HG03095 (cell line): ENCODE results near the gene EFNA4.

Experiments
- ATAC-seq: cut with Tn5 transposase; IDR thresholded peaks from one replicate; pipeline ENCODE4 v1.9.1; 2021; ENCODE audit warnings: moderate library complexity; ENCODE audit not compliant: unreplicated experiment

The EFNA4 gene

DNA sequence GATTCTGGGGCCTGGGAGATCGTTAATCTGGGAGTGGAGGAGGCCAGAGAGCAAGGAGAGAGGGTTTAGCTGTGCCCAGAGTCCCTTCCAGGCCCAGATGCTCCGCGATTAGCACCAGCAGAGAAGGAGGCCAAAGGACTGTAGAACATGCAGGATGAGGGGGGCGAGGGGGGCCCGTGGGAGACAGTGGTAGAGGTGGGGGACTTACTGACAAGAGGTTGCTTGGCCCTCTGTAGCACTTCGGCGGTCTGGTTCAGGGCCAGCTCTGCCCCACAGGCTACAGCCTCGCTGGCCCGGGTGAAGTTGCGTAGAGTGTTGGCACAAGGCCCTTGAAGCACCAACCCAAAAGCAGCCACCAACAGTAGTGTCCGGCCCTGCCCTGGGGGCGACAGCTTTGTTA, 30.7 kb upstream of the EFNA4 start:
- no peak for ATAC-seq

DNA sequence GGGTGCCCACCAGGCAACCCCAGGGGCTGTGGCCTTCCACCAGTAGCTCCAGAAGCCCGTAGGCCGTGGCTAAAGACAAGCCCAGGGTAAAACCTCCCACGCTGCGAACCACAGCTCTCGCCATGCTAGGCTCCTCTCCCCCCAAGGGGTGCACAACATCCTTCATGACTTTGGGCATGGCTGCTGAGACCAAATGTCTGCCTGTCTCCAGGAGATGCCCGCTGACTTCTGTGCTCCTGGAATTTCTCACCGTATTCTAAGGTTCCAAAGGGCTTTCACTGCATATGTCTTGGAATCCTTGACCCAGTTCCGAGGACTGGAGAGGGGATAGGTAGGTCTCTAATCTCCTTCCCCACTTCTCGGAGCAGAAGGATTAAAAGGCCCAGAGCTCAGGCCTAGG, 30.0 kb upstream of the EFNA4 start, which contains the start of the genes DCST1 and DCST2:
Gene DCST1 (plus strand): TSS at position 301 of the 400 bp plus-strand sequence. CDS start 213 bp downstream, outside the sequence.
Gene DCST2 (minus strand): TSS at position 258 of the 400 bp plus-strand sequence. CDS start 80 bp downstream, at position 178.
- ATAC-seq = no peak

DNA sequence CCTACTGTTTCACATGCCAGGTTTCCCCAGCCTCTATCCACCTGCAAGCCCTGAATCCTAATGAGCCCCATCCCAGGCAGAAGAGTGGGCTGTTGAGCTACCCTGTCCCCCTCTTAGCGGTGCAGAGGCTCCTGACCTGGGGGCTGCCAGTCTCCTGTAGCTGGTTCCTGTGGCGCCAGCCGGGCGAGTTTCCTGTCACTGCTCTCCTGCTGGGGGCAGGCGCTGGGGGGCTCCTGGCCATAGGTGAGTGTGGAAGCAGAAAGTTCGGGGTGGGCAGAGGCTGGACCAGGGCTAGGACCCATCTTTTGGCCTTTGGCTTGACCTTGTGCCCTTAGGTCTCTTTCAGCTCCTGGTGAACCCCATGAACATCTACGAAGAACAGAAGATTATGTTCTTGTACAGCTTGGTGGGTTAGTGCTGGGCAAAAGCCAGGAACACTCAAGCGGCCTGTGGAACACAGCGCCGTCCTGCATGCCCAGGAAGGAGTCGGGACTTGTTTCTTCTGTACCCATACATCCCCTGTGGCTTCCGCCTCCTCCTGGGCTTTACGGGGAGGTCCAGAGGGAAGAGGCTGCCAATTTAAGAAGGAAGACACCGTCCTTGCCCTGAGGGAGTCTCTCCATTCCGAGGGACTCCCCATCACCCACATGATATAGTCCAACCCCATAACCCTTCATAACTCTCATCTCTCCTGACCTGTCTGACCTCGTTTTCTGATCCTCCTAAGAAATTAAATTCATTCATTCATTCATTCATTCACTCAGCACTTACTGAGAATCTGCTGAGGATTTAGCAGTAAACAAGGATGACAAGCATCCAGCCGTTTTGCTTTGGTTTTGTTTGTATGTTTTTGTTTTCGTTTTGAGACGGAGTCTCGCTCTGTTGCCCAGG, 29.0 kb upstream of the EFNA4 start:
- no peak for ATAC-seq

DNA sequence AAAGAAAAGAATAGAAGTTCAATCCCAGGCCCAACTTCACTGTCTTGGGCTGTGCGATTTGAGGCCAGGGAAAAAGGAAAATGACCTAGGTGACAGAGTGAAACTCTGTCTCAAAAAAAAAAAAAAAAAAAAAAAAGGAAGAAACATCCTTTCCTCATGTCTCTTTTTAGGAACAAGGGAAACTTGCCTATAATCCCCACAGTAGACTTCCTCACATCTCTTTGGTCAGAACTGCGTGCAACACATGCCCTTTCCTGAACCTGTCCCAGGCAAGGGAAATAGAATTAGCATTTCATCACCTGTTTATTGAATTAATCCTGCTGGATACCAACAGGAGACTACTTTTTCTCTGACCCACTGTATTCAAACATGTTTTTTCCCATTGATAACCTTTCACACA, 27.6 kb upstream of the EFNA4 start:
- no peak for ATAC-seq

DNA sequence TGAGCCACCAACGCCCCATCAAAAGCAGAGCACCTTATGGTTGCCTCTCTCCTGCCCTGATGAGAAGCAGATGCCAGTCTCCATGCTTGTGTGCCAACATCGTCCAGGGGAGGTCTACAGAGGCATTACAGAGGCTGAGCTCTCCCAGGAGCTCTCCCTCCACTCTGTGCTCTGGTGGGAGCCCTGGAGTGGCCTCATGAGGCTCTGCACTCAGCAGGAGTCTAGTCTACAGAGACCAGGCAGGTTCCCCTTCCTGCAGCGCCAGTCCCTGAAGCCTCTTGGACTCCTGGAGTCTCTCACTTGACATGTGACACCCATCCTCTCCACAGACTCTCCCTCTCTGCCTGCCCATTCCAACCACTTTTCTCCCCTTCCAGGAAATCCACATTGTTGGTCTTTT, 26.5 kb upstream of the EFNA4 start:
- ATAC-seq = no peak

DNA sequence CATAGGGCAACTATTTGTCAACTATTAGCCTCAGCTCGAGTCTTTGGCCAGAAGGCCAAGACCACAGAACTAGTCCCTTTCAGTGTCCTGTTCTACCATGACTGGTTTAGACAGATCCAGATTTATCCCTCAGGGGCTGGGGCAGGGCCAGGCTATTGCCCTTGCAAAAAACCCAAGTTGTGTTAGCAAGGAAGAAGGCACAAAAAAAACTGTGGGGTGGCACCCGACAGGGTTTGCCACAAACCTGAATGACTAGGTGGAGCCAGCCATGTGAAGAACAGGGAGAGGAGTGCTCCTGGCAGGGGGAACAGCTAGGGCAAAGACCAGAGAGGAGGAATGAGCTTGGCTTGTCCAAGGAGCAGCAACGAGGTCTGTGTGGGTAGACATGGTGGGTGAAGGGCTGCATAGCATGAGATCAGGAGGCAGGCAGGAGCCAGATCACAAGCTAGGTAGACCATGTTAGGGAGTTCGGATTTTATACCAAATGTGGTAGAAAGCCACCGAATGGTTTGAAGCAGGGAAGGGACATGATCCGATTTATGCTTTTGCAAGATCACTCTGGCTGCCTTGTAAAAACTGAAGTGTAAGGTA, 25.6 kb upstream of the EFNA4 start:
- ATAC-seq = no peak

DNA sequence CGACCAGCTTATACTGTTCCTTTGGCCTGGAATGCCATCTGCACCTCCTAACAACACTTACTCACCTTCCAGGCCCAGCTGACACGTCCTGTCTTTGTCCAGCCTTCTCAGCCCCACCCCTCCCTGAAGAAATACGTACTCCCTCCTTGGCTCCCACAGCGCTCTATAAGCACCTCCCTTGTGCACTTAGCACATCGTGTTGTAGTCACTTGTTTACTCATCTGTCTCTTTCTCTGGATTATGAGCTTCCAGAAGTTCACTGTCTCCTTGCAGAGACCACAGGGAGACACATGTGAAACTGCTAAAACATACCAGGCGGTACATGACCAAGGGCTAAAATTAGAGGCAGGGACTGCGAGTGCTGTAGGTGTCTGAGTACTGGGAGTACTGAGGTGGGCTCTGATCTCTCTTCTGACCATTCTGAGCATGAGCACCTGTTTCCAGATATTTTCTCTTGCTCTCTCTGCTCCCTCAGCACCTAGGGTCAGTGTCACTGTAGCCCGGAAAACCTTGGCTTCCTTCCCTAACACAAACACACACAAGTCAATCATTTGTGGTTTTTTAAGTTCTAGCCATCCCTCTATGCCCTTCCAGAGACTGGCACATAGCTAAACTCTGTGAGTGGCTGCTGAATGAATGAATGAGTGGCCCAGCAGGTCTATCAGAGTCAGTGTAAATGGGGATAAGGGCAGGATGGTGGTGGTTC, 24.8 kb upstream of the EFNA4 start:
- no peak for ATAC-seq

DNA sequence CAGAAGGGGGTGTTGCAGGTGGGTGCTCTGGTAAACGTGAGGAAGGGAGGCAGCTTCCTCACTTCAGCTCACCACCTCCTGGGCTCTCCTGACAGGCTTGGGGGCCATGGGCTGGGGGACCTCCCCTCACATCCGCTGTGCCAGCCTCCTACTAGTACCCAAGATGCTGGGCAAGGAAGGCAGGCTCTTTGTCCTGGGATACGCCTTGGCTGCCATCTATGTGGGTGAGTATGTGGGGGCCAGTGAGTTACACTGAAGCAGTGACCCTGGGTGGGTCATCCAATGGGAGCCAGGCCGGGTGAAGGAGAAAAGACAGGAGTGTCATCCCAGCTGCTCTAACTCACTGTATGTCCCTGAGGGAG, 24.3 kb upstream of the EFNA4 start:
- no peak for ATAC-seq

DNA sequence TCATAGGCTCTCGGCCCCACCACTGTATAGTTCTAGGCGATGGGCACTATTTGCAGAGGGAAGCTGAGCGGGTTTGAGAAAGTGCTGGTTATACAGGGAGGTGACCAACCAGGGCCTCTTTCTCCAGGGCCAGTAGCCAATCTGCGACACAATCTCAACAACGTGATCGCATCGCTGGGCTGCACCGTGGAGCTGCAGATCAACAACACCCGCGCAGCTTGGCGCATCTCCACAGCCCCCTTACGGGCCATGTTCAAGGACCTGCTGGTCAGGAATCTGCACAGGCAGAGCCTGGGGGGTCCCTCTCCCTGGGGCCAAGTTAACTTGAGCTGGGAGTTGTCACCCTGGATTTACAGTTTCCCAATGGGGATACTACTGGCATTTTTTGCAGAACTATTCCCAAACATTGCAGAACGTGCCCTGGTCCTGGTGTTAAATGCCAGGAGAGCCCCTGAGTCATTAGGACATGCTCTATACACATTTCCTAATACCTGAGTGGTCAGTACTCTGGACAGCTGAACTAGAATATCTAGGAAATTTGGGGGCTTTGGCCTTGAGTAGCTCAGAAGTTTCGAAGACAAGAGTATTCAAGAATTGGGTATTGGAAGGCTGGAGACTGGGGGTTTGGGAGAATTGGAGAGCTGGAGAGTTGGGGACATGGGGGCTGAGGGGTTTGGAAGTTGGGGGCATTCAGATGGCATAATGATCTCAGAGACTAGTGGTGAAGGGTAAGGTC, 23.0 kb upstream of the EFNA4 start:
- ATAC-seq = no peak

DNA sequence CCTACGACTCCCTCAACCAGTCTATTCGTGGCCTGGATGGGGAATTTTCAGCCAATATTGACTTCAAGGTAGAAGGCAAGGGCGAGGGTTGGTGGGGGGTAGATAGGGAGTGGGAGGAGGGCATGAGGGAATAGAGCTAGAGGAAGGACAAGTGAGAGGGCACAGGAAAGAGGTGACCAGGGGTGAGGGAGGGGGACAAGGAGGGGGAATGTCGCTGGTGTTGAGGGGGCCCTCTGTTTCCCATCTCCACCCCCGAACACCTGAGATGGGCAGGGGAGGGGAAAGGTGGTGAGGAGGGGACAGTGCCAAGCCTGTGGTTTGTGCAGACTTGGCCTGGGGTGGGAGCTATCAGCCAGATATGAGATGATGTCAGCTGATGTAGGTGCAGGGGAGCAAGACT, 20.8 kb upstream of the EFNA4 start:
- no peak for ATAC-seq

DNA sequence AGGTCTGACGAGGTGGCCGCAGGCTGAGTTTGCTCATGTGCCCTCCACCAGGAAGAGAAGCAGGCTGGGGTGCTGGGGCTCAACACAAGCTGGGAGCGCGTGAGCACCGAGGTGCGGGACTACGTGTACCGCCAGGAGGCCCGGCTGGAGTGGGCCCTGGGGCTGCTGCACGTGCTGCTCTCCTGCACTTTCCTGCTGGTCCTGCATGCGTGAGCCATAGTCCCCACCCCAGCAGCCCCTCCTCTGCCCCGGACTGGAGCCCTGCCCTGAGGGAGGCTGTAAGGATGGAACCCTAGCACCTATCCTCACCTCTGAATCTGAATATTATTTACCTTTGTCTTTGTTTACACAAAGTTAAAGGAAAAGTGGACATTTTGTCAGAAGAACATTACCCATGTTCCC, 20.2 kb upstream of the EFNA4 start:
- ATAC-seq = no peak

DNA sequence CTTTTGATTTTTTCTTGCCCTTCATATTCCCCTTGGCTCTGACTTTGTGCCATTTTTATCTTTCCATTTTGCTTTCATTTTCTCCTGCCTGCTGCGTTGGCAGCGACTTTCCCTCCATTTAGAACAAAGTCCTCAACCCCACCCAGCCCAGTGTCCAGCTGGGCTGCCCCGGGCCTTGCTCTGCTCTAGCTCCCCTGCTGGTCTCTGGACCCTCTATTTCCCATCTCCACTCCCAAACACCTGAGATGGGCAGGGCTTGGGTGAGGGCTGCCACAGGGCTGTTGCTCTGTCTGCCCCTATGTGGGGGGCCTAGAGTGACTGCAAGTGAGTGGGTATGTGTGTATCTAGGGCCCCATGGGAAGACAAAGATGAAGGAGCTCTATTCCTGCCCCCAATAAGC, 19.7 kb upstream of the EFNA4 start:
- ATAC-seq = no peak

DNA sequence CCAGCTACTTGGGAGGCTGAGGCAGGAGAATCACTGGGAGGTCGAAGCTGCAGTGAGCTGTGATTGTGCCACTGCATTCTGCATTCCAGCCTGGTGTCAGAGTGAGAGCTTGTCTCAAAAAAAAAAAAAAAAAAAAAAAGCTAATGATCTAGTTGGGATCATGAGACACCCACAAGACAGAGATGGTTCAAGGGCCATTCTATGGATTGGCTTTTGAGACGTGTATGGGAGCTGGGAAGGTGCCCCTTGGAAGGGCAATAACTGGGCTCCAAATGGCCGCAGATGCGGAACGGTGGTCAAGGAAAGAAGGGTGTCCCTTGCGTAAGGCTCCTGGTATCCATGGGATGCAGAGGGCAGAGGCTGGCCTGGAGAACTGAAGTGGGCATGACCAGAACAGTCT, 19.2 kb upstream of the EFNA4 start:
- ATAC-seq = no peak

DNA sequence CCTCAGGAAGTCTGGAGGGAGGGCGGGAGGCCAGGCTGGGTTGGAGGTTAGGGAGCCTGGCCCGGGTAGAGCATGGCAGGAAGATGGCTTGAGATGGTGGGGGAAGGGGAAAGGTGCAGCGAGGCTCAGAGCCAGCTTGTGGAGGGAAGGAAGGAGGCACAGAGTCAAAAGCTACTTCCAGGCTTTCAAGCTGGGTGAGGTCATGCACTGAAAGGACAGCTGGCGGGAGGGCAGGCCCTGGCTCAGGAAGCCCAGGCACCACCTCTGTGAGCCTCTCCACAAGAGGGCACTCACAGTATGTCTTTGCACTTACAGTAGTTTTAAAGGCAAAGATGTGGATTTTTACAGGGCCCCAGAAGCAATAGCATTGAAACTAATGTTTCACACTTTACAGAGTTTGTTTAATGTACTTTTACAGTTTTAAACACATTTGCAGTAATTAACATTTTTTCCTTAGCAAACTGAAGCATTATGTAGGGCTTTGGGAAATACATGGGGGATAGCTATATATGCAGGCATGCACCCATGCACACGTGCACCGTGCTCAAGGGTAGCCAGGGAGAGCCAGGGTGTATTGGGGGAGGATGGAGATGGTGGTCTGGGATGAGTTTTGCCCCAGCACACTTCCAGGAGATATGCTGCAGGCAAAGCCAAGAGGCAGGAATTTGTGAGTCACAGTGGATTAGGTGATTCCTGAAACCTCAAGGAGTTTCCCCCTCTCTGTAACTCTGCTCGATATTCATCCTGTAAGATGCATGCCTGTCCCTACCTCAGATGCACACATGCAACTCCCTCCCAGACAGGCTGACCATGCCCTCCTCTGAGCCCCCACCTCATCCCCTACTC, 18.5 kb upstream of the EFNA4 start:
- ATAC-seq = no peak

DNA sequence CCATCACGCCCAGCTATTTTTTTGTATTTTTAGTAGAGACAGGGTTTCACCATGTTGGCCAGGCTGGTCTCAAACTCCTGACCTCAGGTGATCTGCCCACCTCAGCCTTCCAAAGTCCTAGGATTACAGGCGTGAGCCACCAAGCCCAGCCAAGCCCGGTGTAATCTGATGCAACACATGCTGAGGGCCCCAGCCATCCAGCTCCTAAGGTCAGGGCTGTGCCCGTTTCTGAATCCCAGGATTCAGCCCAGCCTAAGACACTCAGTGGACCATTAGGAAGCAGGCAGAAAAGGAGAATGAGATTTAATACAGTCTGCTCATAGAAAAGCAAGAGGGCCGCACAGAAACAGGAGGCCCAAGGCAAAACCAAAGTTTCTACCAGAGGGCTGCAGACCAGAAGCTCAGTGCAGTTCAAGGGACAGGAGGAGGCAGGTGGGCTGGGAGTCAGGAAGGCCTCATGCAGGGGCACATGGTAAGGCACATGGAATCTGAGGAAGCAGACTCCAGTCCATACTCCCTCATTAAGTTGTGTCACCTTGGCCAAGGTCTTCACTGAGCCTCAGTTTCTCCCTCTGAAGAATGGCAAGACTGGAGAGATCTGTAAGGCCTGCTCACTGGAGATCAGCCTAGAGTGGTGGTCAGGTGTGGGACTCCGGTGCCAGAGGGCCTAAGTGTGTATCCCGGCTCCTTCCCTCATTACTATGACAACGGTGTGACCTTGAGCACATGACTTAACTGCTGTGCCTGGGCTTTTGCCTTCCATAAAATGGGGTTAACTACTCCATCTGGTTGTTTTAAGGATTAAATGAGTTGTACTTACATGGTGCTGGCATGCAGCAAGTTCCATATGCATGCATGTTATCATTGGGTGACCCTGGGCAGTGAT, 14.8 kb upstream of the EFNA4 start:
- ATAC-seq = no peak

DNA sequence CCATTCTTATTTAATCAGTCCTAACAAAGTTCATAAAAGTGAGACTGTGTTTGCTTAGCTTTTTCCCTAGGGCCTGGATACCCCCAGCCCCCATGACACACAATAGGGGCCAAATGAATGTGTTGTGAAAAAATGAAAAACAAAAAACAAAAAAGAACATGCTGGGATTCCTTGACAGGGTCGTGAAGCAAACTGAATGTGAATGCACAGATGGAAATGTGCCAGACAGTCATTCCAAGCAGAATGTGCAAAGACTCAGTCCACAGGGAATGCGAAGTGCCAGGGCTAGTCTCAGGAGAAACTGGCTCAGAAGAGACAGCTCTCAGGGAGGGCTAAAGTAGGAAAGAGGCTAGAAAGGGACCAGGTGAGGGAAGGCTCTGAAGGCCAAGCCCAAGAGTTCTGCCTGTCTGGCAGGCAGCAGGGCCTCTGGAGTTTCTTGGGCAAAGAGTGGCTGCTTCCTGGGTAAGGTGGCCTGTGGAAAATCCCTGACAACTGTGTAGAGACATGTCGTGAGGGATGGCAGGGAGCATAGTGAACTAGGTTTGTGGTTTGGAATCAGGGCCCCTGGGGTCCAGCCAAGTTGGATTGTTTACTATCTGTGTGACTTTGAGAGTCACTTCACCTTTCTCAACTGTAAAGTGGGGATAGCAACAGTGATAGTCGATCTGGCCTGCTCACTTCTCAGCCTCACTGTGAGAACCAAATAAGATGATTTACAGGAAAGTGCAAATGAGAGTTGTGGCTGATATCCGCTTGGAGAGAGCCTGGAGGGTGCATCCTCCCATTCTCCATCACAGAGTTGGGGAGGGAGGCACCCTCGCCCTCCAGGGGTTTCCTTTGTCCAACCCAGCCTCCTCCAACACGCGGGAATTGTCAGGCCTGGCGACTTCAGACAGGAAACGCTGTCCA, 13.6 kb upstream of the EFNA4 start:
- no peak for ATAC-seq

DNA sequence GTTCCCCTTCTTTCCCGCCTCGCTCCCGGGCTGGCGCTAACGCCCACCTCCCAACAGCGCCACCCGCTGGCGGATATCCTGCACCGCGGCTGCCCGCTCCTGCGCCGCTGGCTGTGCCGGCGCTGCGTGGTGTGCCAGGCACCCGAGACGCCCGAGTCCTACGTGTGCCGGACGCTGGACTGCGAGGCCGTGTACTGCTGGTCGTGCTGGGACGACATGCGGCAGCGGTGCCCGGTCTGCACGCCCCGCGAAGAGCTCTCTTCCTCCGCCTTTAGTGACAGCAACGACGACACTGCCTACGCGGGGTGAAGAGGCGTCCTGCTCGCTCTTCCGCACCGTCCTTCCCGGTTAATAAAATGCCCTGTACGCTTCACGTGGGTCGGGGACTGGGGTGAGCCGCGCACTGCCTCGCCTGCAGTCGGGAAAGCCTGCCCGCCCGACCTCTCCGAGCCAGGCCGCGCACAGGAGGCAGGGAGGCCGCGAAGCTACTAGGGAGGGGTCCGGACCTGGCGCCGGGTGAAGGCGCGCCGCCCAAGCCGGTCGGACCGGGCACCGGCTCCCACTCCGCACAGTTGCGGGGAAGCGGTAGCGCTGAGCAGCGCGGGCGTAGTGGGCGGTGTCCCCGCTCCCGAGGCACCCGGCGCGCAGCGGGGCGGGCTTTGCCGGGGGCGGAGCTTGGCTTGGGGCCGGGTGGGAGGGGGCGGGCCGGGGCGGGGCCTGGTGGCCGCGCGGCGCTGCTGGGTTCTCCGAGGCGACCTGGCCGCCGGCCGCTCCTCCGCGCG, 12.8 kb upstream of the EFNA4 start, which contains the start of gene ADAM15:
Gene ADAM15 (plus strand): TSS at position 757 of the 782 bp plus-strand sequence. CDS start 71 bp downstream, outside the sequence.
- ATAC-seq = peak; percentile 50
